Gastrocnemius medialis (tissue), 4 donors: ENCODE measurements around the gene SHISAL1.

Source experiments
- CTCF ChIP-seq, 5 experiments: fragments of 450-650 bp in 3 of 5; fragments of 200-600 bp in 2 of 5; sonication (generic) in 2 of 5; IDR thresholded peaks in 4 of 5; conservative IDR thresholded peaks in 1 of 5; 1 replicate in 4 of 5; 2 replicates in 1 of 5; pipeline ENCODE4 v1.5.1; 2016 to 2019; ENCODE audit warnings: antibody characterized with exemption in 5 of 5, mild to moderate bottlenecking in 3 of 5, moderate library complexity in 3 of 5
- POLR2A ChIP-seq, 2 donors: fragments of 450-650 bp; IDR thresholded peaks; one replicate each; pipeline ENCODE4 v1.6.1; 2017; ENCODE audit warnings: antibody characterized with exemption in 2 of 2, mild to moderate bottlenecking in 2 of 2, moderate library complexity in 2 of 2

- TF ChIP-seq CTCF (IDR thresholded peaks at IDR 0.05 in 4 of 5, conservative IDR thresholded peaks at IDR 0.05 in 1 of 5) (no peak), POLR2A (IDR thresholded peaks at IDR 0.05) (no peak)
Measured at GRCh38 chr22:44353041-44353440, 40.3 kb upstream of the SHISAL1 start.
